H9 (cell line): Measurements from ENCODE around the gene ZMPSTE24. TPM values are rescaled to one million over a fixed set of nuclear protein-coding genes. Genes with fewer than 3 reads are reported as not detected.

Experiments used
- DNase-seq: peaks from one replicate; pipeline ENCODE4 v3.0.0-alpha.2; 2017
- H2AFZ ChIP-seq: one replicate; pipeline ENCODE4 v1.6.1; 2013; ENCODE audit warnings: mild to moderate bottlenecking, low read length, control low read depth, moderate library complexity
- H2AK5ac ChIP-seq: 2 replicates; pipeline ENCODE4 v1.6.1; 2013; ENCODE audit warnings: low read length, control low read depth, mixed read lengths; ENCODE audit not compliant: insufficient read length
- H2BK120ac ChIP-seq: one replicate; pipeline ENCODE4 v1.6.1; 2013; ENCODE audit warnings: low read depth, mild to moderate bottlenecking, low read length, control low read depth, inconsistent platforms; ENCODE audit not compliant: poor library complexity, severe bottlenecking
- H2BK12ac ChIP-seq: 2 replicates; pipeline ENCODE4 v1.6.1; 2013; ENCODE audit warnings: low read length, control low read depth, mixed read lengths, low read depth; ENCODE audit not compliant: insufficient read length
- H2BK15ac ChIP-seq: 2 replicates; pipeline ENCODE4 v1.6.1; 2013; ENCODE audit warnings: low read depth, low read length, control low read depth
- H2BK20ac ChIP-seq: one replicate; pipeline ENCODE4 v1.6.1; 2013; ENCODE audit warnings: low read depth, mild to moderate bottlenecking, low read length, control low read depth, inconsistent platforms; ENCODE audit not compliant: poor library complexity, severe bottlenecking
- H2BK5ac ChIP-seq: 2 replicates; pipeline ENCODE4 v1.6.1; 2013; ENCODE audit warnings: low read length, control low read depth, mixed read lengths; ENCODE audit not compliant: insufficient read length
- H3K14ac ChIP-seq: 2 replicates; pipeline ENCODE4 v1.6.1; 2013; ENCODE audit warnings: low read length, control low read depth; ENCODE audit not compliant: insufficient read depth
- H3K18ac ChIP-seq: 2 replicates; pipeline ENCODE4 v1.6.1; 2013; ENCODE audit warnings: low read depth, mild to moderate bottlenecking, mixed read lengths, low read length, control low read depth; ENCODE audit not compliant: insufficient read length
- H3K23ac ChIP-seq: 2 replicates; pipeline ENCODE4 v1.6.1; 2013; ENCODE audit warnings: low read length, control low read depth, mixed read lengths, low read depth; ENCODE audit not compliant: insufficient read length
- H3K23me2 ChIP-seq: 2 replicates; pipeline ENCODE4 v1.6.1; 2013; ENCODE audit warnings: low read depth, mild to moderate bottlenecking, mixed read lengths, low read length, control low read depth; ENCODE audit not compliant: insufficient read length, poor library complexity, severe bottlenecking
- H3K27ac ChIP-seq: 2 replicates; pipeline ENCODE4 v1.5.1; 2013; ENCODE audit warnings: low read length, control low read depth, mixed read lengths, low read depth; ENCODE audit not compliant: insufficient read length
- H3K27me3 ChIP-seq: 2 replicates; pipeline ENCODE4 v1.6.1; 2013; ENCODE audit warnings: low read length, control low read depth, inconsistent platforms; ENCODE audit not compliant: insufficient read depth
- H3K4ac ChIP-seq: 2 replicates; pipeline ENCODE4 v1.6.1; 2013; ENCODE audit warnings: low read depth, mild to moderate bottlenecking, control low read depth, inconsistent platforms, low read length, moderate library complexity
- H3K4me1 ChIP-seq: 2 replicates; pipeline ENCODE4 v1.6.1; 2013; ENCODE audit warnings: low read length, control low read depth, inconsistent platforms; ENCODE audit not compliant: insufficient read depth
- H3K4me2 ChIP-seq: 2 replicates; pipeline ENCODE4 v1.6.1; 2013; ENCODE audit warnings: low read length, control low read depth, mixed read lengths; ENCODE audit not compliant: insufficient read length, insufficient read depth
- H3K56ac ChIP-seq: 2 replicates; pipeline ENCODE4 v1.6.1; 2013; ENCODE audit warnings: low read depth, mild to moderate bottlenecking, mixed read lengths, low read length, control low read depth; ENCODE audit not compliant: insufficient read length
- H3K79me1 ChIP-seq: 2 replicates; pipeline ENCODE4 v1.6.1; 2013; ENCODE audit warnings: low read depth, mild to moderate bottlenecking, moderate library complexity, low read length, control low read depth, inconsistent platforms; ENCODE audit not compliant: insufficient read depth, poor library complexity, severe bottlenecking
- H3K79me2 ChIP-seq: 2 replicates; pipeline ENCODE4 v1.6.1; 2013; ENCODE audit warnings: low read length, control low read depth, inconsistent platforms; ENCODE audit not compliant: insufficient read depth
- H3K9ac ChIP-seq: 2 replicates; pipeline ENCODE4 v1.6.1; 2013; ENCODE audit warnings: low read length, control low read depth, mixed read lengths; ENCODE audit not compliant: insufficient read length; ENCODE audit errors: extremely low read depth
- H3K9me3 ChIP-seq: one replicate; pipeline ENCODE4 v1.6.1; 2013; ENCODE audit warnings: low read depth, low read length, inconsistent platforms; ENCODE audit not compliant: control insufficient read depth
- H3T11ph ChIP-seq: one replicate; pipeline ENCODE4 v1.6.1; 2013; ENCODE audit warnings: mild to moderate bottlenecking, low read length, control low read depth, inconsistent platforms
- H4K20me1 ChIP-seq: one replicate; pipeline ENCODE4 v1.6.1; 2013; ENCODE audit not compliant: control insufficient read depth, insufficient read length, insufficient read depth
- H4K5ac ChIP-seq: 2 replicates; pipeline ENCODE4 v1.6.1; 2013; ENCODE audit warnings: low read depth, mild to moderate bottlenecking, mixed read lengths, low read length, control low read depth; ENCODE audit not compliant: insufficient read length
- H4K8ac ChIP-seq: replicated peaks from 2 replicates; pipeline ENCODE4 v1.6.1; 2013; ENCODE audit warnings: low read length, control low read depth, mixed read lengths, low read depth; ENCODE audit not compliant: insufficient read length
- H4K91ac ChIP-seq: 2 replicates; pipeline ENCODE4 v1.6.1; 2013; ENCODE audit warnings: low read depth, mild to moderate bottlenecking, moderate library complexity, mixed read lengths, low read length, control low read depth; ENCODE audit not compliant: insufficient read length
- H3K27ac Mint-ChIP-seq, 3 experiments: 2 replicates in 2 of 3; 3 replicates in 1 of 3; pipeline ENCODE4 v1.8.0; 2020 to 2021; ENCODE audit warnings: mixed read lengths in 3 of 3, mild to moderate bottlenecking in 1 of 3, moderate library complexity in 1 of 3
- H3K27me3 Mint-ChIP-seq: 2 replicates; pipeline ENCODE4 v1.8.0; 2021; ENCODE audit warnings: low read depth, mild to moderate bottlenecking, moderate library complexity, mixed read lengths
- H3K36me3 Mint-ChIP-seq, 3 experiments: 2 replicates in 2 of 3; 3 replicates in 1 of 3; pipeline ENCODE4 v1.8.0; 2020 to 2021; ENCODE audit warnings: low read depth in 3 of 3, mixed read lengths in 3 of 3; ENCODE audit not compliant: insufficient read depth in 1 of 3
- H3K4me1 Mint-ChIP-seq, 2 experiments: 2 replicates each; pipeline ENCODE4 v1.8.0; 2020; ENCODE audit warnings: mixed read lengths in 2 of 2
- H3K4me3 Mint-ChIP-seq, 2 experiments: 2 replicates in 1 of 2; 3 replicates in 1 of 2; pipeline ENCODE4 v1.8.0; 2020 to 2021; ENCODE audit warnings: mild to moderate bottlenecking in 2 of 2, mixed read lengths in 2 of 2, moderate library complexity in 1 of 2
- H3K9me3 Mint-ChIP-seq, 2 experiments: 2 replicates in 1 of 2; 3 replicates in 1 of 2; pipeline ENCODE4 v1.8.0; 2020; ENCODE audit warnings: mild to moderate bottlenecking in 2 of 2, mixed read lengths in 2 of 2, moderate library complexity in 1 of 2
- whole genome bisulfite sequencing: extraction: QIAGEN DNeasy Blood & Tissue Kit; methylation state at CpG from one replicate; pipeline ENCODE4 v1.1.7; 2013; ENCODE audit warnings: missing lambda C conversion rate, low lambda C conversion rate, mixed read lengths; ENCODE audit not compliant: insufficient read length; ENCODE audit errors: extremely low coverage; 5-methylcytosine and 5-hydroxymethylcytosine counted together
- total RNA-seq: library from RNA; stranded (reverse); gene quantifications from 2 replicates; pipeline ENCODE4 v1.2.1, GENCODE V29; 2021
- TF ChIP-seq, protein P1 (sequence below): fragments of 200-600 bp; sonication (generic); conservative IDR thresholded peaks from 3 replicates; pipeline ENCODE4 v1.8.0; 2021; ENCODE audit warnings: antibody characterized with exemption, mild to moderate bottlenecking

The ZMPSTE24 gene
- total RNA-seq, 1 experiment from 2014 or later, result 47.6 TPM

DNA sequence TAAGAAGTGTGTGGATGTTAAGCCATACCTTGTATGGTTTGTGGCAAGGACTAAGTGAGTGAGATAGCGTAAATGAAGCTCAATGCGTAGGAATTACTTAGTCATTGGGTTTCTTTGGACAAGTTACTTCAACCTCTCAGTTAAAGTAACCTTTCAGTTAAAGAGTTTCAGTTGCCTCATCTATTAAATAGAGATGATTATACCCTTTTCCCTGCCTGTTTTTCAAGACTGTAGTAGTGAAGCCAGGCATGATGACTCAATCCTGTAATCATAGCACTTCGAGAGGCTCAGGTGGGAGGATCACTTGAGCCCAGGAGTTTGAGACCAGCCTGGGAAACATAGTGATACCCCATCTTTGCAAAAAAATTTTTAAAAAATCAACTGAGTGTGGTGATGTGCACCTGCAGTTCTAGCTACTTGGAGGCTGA lies 6.3 kb downstream of the ZMPSTE24 start:
- no peaks in the 10 kb centered on the region for H3K4me1 ChIP-seq
- H3K36me3 Mint-ChIP-seq, result peaks cover 13 to 64% (median 50%) of the 10 kb centered on the region in 3 experiments; a peak in 6 of 7 replicates
- H2BK15ac ChIP-seq, result no peak overlapping the region
- H2AK5ac ChIP-seq, result no peak overlapping the region
- no peak overlapping the region for H2AFZ ChIP-seq
- H3K27ac Mint-ChIP-seq, result no peak overlapping the region
- no peak for DNase-seq
- no peaks in the 10 kb centered on the region for H4K20me1 ChIP-seq
- no peaks in the 10 kb centered on the region for H3K4me1 Mint-ChIP-seq
- H3K14ac ChIP-seq, result no peak overlapping the region
- TF ChIP-seq, protein P1, sequence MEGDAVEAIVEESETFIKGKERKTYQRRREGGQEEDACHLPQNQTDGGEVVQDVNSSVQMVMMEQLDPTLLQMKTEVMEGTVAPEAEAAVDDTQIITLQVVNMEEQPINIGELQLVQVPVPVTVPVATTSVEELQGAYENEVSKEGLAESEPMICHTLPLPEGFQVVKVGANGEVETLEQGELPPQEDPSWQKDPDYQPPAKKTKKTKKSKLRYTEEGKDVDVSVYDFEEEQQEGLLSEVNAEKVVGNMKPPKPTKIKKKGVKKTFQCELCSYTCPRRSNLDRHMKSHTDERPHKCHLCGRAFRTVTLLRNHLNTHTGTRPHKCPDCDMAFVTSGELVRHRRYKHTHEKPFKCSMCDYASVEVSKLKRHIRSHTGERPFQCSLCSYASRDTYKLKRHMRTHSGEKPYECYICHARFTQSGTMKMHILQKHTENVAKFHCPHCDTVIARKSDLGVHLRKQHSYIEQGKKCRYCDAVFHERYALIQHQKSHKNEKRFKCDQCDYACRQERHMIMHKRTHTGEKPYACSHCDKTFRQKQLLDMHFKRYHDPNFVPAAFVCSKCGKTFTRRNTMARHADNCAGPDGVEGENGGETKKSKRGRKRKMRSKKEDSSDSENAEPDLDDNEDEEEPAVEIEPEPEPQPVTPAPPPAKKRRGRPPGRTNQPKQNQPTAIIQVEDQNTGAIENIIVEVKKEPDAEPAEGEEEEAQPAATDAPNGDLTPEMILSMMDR, result no peak
- no peak overlapping the region for H2BK120ac ChIP-seq
- no peak overlapping the region for H2BK20ac ChIP-seq
- no peak overlapping the region for H3T11ph ChIP-seq
- H4K5ac ChIP-seq, result no peak overlapping the region
- no peaks in the 10 kb centered on the region for H3K23me2 ChIP-seq
- no peak overlapping the region for H3K4me2 ChIP-seq
- H4K8ac ChIP-seq, result no peak overlapping the region
- H3K27me3 Mint-ChIP-seq, result no peaks in the 10 kb centered on the region
- H3K9me3 Mint-ChIP-seq, result no peaks in the 10 kb centered on the region
- H3K23ac ChIP-seq, result no peak overlapping the region
- H3K18ac ChIP-seq, result no peak overlapping the region
- no peak overlapping the region for H2BK12ac ChIP-seq
- H3K9ac ChIP-seq, result no peak overlapping the region
- no peak overlapping the region for H3K27ac ChIP-seq
- no peak overlapping the region for H3K56ac ChIP-seq
- no peak overlapping the region for H3K4me3 Mint-ChIP-seq
- no CpG with 5 or more reads among the region's 3 CpGs for WGBS
- H3K9me3 ChIP-seq, result no peaks in the 10 kb centered on the region
- H2BK5ac ChIP-seq, result no peak overlapping the region
- H3K79me1 ChIP-seq, result no peaks in the 10 kb centered on the region
- H3K27me3 ChIP-seq, result no peaks in the 10 kb centered on the region
- H3K79me2 ChIP-seq, result no peaks in the 10 kb centered on the region
- no peak overlapping the region for H3K4ac ChIP-seq
- no peak overlapping the region for H4K91ac ChIP-seq
